ENCODE measurements around the gene STK35.

DNA sequence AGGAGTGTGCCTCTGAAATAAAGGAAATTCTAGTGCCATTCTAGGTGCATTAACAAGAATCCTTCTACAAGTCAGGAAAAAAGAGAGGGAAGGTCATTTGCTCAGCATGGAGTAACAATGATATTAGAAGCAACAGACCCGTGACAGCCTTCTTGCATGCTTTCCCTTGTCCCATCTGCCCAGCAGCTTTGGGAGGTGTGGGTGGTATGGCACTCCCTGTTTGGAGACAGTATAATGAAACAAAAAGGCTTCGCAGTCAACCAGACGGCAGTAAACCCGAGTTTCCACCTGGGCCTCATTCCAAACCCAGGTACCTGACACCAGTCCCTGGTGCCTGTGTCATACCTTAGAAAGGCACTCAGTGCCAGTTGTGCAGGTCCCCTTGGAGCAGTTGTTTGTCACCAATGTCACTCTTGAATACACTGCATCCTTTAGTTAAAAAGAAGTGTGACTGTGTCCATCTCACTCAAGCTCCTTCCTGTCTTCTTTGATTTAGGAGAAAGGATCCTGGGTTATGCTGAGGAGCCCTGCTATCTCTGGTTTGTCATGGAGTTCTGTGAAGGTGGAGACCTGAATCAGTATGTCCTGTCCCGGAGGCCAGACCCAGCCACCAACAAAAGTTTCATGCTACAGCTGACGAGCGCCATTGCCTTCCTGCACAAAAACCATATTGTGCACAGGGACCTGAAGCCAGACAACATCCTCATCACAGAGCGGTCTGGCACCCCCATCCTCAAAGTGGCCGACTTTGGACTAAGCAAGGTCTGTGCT, 14.7 kb downstream of the STK35 start:
- TF ChIP-seq RBM39 (optimal IDR thresholded peaks at IDR 0.05; ENCODE audit: low read depth, low read length) (no peak), DPF2 (IDR thresholded peaks at IDR 0.05) (no peak), POLR2A (conservative IDR thresholded peaks at IDR 0.05) (no peak)
- TF ChIP-seq, protein P1, sequence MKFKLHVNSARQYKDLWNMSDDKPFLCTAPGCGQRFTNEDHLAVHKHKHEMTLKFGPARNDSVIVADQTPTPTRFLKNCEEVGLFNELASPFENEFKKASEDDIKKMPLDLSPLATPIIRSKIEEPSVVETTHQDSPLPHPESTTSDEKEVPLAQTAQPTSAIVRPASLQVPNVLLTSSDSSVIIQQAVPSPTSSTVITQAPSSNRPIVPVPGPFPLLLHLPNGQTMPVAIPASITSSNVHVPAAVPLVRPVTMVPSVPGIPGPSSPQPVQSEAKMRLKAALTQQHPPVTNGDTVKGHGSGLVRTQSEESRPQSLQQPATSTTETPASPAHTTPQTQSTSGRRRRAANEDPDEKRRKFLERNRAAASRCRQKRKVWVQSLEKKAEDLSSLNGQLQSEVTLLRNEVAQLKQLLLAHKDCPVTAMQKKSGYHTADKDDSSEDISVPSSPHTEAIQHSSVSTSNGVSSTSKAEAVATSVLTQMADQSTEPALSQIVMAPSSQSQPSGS (CRISPR knock-in tag; IDR thresholded peaks at IDR 0.05), result no peak
